WI38 (cell line): ENCODE data around the gene SYNGR2.
"Not testable (repeated sequence)": the region's sequence is repeated elsewhere in the genome, so short reads cannot be mapped to it uniquely, and the experiment has no call there.

ENCODE experiments used
- H3K4me3 ChIP-seq: 2 replicates; pipeline ENCODE4 v1.5.1; 2011; ENCODE audit warnings: low read depth, mild to moderate bottlenecking, control low read depth, low read length
- TF ChIP-seq, protein P1 (sequence below): IDR thresholded peaks from 2 replicates; pipeline ENCODE4 v1.5.1; 2012; ENCODE audit warnings: low read depth, mild to moderate bottlenecking, control low read depth, low read length

Gene SYNGR2

DNA sequence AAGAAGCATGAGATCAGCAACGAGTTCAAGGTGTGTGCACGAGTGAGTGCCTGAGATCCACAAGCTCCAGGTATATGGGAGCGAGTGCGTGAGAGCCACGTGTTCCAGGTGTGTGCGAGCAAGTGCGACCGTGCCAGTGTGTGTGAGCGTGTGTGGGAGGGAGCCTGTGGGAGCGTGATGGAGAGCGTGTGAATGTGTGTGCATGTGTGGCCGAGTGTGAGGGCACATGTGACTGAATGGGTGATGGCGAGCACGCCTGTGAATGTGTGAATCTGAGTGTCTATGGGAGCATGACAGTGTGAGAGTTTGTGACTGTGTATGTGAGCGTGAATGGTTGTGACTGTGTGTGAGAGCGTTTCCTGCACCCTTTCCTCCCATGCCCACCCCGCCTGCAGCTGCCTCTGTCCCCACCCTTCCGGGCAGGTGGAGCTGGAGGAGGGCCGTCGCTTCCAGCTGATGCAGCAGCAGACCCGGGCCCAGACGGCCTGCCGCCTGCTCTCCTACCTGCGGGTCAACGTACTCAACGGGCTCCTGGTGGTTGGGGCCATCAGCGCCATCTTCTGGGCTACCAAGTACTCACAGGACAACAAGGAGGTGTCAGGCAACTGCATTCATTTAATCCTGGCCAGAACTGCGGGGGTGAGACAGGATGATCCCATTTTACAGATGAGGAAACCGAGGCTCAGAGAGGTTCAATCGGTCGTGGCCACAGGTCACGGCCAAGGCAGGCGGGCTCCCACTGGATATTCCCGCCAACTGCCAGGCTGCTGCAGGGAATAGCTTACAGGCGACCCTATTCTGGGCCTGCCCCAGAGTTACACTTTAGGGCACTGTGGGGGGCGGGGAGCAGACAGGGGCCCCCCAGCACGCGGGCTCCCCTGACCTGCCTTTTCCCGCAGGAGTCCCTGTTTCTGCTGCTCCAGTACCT, 34.1 kb upstream of the SYNGR2 start:
- TF ChIP-seq, protein P1, sequence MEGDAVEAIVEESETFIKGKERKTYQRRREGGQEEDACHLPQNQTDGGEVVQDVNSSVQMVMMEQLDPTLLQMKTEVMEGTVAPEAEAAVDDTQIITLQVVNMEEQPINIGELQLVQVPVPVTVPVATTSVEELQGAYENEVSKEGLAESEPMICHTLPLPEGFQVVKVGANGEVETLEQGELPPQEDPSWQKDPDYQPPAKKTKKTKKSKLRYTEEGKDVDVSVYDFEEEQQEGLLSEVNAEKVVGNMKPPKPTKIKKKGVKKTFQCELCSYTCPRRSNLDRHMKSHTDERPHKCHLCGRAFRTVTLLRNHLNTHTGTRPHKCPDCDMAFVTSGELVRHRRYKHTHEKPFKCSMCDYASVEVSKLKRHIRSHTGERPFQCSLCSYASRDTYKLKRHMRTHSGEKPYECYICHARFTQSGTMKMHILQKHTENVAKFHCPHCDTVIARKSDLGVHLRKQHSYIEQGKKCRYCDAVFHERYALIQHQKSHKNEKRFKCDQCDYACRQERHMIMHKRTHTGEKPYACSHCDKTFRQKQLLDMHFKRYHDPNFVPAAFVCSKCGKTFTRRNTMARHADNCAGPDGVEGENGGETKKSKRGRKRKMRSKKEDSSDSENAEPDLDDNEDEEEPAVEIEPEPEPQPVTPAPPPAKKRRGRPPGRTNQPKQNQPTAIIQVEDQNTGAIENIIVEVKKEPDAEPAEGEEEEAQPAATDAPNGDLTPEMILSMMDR: peak; percentile 18; the same call in 1 of the 2 replicates
- H3K4me3 ChIP-seq: no peak overlapping the region

DNA sequence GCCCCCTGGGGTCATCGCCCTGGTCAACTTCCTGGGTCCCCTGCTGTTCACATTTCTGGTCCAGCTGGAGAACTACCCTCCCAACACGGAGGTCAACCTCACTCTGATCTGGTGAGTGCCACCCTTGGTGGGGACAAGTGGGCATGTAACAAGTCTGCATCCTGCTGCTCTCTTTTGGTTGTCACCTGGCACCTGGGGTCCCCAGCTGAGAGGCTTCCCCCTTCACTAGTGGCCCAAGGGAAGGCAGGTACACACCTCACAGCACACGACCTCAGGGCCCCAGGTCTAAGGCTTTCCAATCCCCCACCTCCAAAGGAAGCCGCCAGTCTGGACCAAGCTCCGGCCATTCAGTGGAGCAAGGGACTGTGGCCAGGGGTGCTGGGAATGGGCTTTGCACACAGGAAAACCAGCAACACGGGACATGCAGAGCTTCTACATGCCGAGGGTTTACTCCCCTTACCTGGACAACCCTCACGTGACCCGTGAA, 33.4 kb upstream of the SYNGR2 start:
- TF ChIP-seq, protein P1: no peak
- no peak overlapping the region for H3K4me3 ChIP-seq

GRCh38 chr17:78135858-78136500, 32.4 kb upstream of the SYNGR2 start:
- TF ChIP-seq, protein P1: no peak
- H3K4me3 ChIP-seq: no peak overlapping the region

DNA sequence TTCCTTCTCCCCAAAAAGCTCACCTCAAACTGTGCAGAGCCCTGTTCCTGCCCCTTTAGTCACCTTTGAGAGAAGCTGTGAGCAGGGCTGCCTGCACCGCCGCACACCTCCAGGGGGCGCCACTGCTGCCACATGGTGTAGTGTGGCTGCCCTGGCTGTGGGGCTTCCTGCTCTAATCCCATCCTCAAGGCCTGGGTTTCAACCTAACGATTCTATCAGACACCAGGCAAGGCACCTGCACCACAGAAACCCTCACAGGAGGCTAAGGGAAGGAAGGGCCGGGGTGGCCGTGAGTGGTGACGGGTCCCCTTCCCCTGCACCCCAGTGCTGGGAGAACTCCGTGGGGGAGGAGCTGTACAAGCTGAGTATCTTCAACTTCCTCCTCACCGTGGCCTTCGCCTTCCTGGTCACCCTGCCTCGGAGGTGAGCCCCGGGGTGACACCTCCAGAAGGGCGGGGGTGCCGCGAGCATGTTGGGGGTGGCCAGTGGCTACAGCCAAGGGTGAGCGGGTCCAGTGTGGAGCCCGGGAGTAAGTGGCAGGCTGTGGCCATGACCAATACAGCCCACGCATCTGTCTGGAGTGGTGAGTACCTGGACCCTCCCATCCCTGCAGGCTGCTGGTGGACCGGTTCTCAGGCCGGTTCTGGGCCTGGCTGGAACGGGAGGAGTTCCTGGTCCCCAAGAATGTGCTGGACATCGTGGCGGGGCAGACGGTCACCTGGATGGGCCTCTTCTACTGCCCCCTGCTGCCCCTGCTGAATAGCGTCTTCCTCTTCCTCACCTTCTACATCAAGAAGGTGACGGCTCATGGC, 30.8 kb upstream of the SYNGR2 start:
- TF ChIP-seq, protein P1: peak; percentile 42
- H3K4me3 ChIP-seq: no peak overlapping the region

DNA sequence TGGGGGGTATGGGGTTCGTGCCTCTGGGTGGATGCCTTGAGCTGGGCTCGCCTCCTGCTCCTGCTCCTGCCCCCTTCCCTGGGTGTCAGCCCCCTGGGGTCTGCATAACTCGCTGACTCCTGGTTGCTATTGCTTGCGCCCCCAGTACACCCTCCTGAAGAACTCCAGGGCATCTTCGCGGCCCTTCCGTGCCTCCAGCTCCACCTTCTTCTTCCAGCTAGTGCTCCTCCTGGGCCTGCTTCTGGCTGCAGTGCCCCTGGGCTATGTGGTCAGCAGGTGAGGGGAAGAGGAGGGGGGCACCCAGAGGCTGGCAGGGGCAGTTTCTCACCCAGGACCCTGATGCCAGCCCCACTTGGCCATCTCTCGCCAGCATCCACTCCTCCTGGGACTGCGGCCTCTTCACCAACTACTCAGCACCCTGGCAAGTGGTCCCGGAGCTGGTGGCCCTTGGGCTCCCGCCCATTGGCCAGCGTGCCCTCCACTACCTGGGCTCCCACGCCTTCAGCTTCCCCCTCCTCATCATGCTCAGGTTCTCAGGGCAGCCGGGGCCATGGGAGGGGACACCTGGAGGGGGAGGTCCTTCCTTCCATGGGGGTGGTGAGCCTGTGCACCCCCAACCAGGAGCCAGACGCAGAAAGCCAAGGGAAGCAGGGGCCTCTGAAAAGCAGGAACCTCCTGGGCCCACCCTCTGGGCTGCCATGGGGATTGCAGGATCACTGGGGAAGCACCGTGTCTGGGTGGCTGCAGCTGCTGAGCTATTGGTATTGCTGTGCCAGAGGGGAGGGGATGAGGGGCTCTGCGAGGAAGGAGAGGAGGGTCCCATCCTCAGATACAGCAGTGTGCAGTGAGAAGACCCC, 29.9 kb upstream of the SYNGR2 start:
- TF ChIP-seq, protein P1: no peak
- no peak overlapping the region for H3K4me3 ChIP-seq

GRCh38 chr17:78139861-78140168, 28.6 kb upstream of the SYNGR2 start:
- H3K4me3 ChIP-seq: not testable (repeated sequence)
